Right atrium auricular region (tissue), 2 donors: Measurements from ENCODE around the gene SPACA9. TPM values are rescaled to one million over a fixed set of nuclear protein-coding genes. Genes with fewer than 3 reads are reported as not detected.

Experiments used
- DNase-seq: peaks from one replicate; pipeline ENCODE4 v3.0.0-alpha.2; 2019; ENCODE audit warnings: low spot score
- H3K27ac ChIP-seq, 2 donors: fragments of 200-600 bp; sonication (generic); 1 replicate in 1 of 2; 2 replicates in 1 of 2; pipeline ENCODE4 v1.5.1; 2016 to 2019
- H3K27me3 ChIP-seq, 2 donors: fragments of 200-600 bp; sonication (generic); one replicate each; pipeline versions ENCODE4 v1.5.1 to v1.6.0; 2017 to 2019
- H3K36me3 ChIP-seq: fragments of 200-600 bp; sonication (generic); one replicate; pipeline ENCODE4 v1.5.1; 2016
- H3K4me1 ChIP-seq, 2 donors: fragments of 200-600 bp; sonication (generic); one replicate each; pipeline versions ENCODE4 v1.5.1 to v1.6.0; 2017 to 2019
- H3K4me3 ChIP-seq, 2 donors: fragments of 200-600 bp; sonication (generic); 1 replicate in 1 of 2; 2 replicates in 1 of 2; pipeline ENCODE4 v1.5.1; 2017 to 2019; ENCODE audit warnings: mild to moderate bottlenecking in 1 of 2, moderate library complexity in 1 of 2
- H3K9me3 ChIP-seq, 2 donors: fragments of 200-600 bp; sonication (generic); one replicate each; pipeline ENCODE4 v1.5.1; 2019
- total RNA-seq, 2 donors: library from RNA; depleted of rRNA; stranded (reverse); fragments of >200 nt; gene quantifications; one replicate each; pipeline ENCODE4 v1.1.0, GENCODE V29; 2016
- TF ChIP-seq, protein P1 (sequence below), 2 donors: fragments of 200-600 bp; sonication (generic); IDR thresholded peaks; one replicate each; pipeline ENCODE4 v1.5.1; 2019; ENCODE audit warnings: antibody characterized with exemption in 2 of 2

Gene SPACA9
- total RNA-seq, 2 donors from 2014 or later: 8.1 to 17.1 TPM

DNA sequence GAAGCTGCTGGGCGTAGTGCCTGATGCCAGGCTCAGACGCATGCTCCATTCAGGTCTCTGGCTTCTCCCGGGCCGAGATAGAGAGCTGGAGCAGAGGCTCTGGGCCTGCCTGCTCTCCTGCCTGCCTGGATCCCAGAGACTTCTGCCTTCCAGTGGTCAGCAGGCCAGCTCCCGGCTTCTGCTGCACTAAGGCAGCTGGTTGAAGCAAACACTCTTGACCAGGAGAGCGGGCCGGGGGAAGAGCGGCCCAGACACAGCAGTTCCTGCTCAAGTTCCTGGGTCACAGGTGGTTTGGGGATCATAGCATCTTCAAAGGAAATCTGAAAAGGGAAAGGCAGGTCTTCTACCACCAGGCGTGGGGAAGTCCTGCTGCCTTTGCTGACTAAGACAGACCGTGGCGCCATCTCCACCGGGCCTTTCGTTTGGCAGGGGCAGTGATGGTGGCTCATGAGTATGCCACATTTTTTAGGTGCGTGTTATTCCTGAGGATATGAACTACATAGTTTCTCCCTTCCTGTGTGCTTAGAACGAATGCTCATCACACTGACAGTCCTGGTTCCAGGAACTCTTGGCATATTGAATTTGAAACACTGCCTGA lies 31.7 kb upstream of the SPACA9 start:
- no peaks in the 10 kb centered on the region for H3K36me3 ChIP-seq
- H3K4me1 ChIP-seq: no peaks in the 10 kb centered on the region
- no peak overlapping the region for H3K27ac ChIP-seq
- no peak for DNase-seq
- TF ChIP-seq, protein P1, sequence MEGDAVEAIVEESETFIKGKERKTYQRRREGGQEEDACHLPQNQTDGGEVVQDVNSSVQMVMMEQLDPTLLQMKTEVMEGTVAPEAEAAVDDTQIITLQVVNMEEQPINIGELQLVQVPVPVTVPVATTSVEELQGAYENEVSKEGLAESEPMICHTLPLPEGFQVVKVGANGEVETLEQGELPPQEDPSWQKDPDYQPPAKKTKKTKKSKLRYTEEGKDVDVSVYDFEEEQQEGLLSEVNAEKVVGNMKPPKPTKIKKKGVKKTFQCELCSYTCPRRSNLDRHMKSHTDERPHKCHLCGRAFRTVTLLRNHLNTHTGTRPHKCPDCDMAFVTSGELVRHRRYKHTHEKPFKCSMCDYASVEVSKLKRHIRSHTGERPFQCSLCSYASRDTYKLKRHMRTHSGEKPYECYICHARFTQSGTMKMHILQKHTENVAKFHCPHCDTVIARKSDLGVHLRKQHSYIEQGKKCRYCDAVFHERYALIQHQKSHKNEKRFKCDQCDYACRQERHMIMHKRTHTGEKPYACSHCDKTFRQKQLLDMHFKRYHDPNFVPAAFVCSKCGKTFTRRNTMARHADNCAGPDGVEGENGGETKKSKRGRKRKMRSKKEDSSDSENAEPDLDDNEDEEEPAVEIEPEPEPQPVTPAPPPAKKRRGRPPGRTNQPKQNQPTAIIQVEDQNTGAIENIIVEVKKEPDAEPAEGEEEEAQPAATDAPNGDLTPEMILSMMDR (IDR thresholded peaks at IDR 0.05): no peak
- no peaks in the 10 kb centered on the region for H3K27me3 ChIP-seq
- H3K4me3 ChIP-seq: no peak overlapping the region
- no peaks in the 10 kb centered on the region for H3K9me3 ChIP-seq

DNA sequence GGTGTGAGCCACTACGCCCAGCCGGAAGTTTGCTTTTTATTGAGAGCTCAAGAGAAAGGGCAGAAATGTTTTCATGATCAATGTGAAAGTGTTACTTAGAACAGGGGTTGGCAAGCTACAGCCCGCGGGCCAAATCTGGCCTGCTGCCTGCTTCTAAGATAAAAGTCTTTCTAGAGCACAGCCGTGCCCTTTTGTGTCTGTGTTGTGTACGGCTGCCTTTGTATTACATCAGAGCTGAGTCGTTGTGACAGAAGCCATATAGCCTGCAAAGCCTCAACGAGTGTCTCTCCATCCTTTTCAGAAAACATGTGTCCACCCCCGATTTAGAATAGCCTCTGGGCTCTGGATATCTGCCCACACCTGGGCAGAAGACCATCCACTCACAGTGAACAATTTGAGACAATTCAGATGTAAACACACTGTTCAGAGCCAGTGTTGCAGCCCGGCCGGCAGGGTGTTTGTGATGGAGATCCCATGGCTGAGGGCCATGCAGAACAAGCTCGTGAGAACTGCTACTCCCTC lies 29.5 kb upstream of the SPACA9 start:
- Histone ChIP-seq H3K27ac (no peak overlapping the region), H3K4me3 (no peak overlapping the region), H3K9me3 (no peaks in the 10 kb centered on the region), H3K4me1 (no peaks in the 10 kb centered on the region), H3K36me3 (no peaks in the 10 kb centered on the region), H3K27me3 (no peaks in the 10 kb centered on the region)
- no peak for DNase-seq
- TF ChIP-seq, protein P1 (IDR thresholded peaks at IDR 0.05): no peak

GRCh38 chr9:132853482-132853881 lies 25.2 kb upstream of the SPACA9 start:
- Histone ChIP-seq H3K9me3 (no peaks in the 10 kb centered on the region), H3K36me3 (no peaks in the 10 kb centered on the region), H3K4me1 (peaks cover 0 to 19% of the 10 kb centered on the region in 2 donors), H3K27ac (no peak overlapping the region), H3K4me3 (no peak overlapping the region), H3K27me3 (no peaks in the 10 kb centered on the region)
- DNase-seq: no peak
- TF ChIP-seq, protein P1 (IDR thresholded peaks at IDR 0.05): no peak

DNA sequence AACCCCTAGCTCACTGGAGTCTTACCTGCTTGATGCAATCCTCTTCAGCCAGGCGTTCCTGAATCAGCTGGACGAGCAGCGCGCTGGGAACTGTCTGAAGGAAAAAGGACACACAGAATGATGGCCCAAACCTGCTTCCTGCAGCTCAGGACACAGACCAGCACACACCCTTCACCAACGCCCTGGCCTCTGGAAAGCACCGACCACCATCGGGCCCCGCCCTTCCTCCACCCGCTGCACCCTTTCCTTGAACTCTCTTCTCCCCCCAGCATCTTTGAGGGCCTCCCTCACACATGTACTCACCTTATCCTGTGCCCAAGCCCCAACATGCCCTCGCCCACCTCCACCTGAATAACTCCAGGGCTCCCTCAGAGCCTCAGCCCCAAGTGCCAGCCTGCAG lies 23.9 kb upstream of the SPACA9 start:
- no peaks in the 10 kb centered on the region for H3K9me3 ChIP-seq
- H3K27me3 ChIP-seq: no peaks in the 10 kb centered on the region
- no peak for DNase-seq
- H3K27ac ChIP-seq: no peak overlapping the region
- H3K4me3 ChIP-seq: no peak overlapping the region
- H3K4me1 ChIP-seq: peaks cover 0 to 20% of the 10 kb centered on the region in 2 donors
- no peaks in the 10 kb centered on the region for H3K36me3 ChIP-seq
- TF ChIP-seq, protein P1 (IDR thresholded peaks at IDR 0.05): no peak

DNA sequence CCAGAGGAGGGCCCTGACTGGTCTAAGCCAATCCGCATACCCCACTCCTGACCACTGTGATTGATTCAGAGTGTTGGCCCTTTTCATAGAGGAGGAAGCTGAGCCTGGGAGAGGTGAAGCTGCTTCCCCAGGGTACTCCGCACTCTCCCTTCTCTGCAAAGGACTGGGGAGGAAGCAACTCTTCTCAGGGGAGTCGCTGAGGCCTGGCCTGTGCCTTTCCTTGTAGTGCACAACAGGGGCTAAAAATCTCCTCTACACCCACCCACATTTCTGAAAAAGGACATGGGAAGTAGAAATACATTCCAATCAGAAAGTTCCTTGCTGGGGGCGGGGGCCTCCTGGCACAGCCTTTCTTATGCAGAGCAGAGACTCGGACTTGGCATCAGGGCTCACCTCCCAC lies 22.8 kb upstream of the SPACA9 start:
- H3K9me3 ChIP-seq: no peaks in the 10 kb centered on the region
- H3K4me3 ChIP-seq: no peak overlapping the region
- peaks cover 0 to 20% of the 10 kb centered on the region in 2 donors for H3K4me1 ChIP-seq
- TF ChIP-seq, protein P1 (IDR thresholded peaks at IDR 0.05): no peak
- H3K27ac ChIP-seq: no peak overlapping the region
- DNase-seq: no peak
- no peaks in the 10 kb centered on the region for H3K27me3 ChIP-seq
- H3K36me3 ChIP-seq: no peaks in the 10 kb centered on the region

- DNase-seq: peak; percentile 82
- H3K27ac ChIP-seq: no peak overlapping the region
- TF ChIP-seq, protein P1 (IDR thresholded peaks at IDR 0.05): no peak
Measured at GRCh38 chr9:132857031-132857430, 21.7 kb upstream of the SPACA9 start.

More at GRCh38 chr9:132857031-132857430, 21.7 kb upstream of the SPACA9 start:
- Histone ChIP-seq H3K36me3 (no peaks in the 10 kb centered on the region), H3K27me3 (no peaks in the 10 kb centered on the region), H3K4me1 (peaks cover 0 to 20% of the 10 kb centered on the region in 2 donors), H3K4me3 (no peak overlapping the region), H3K9me3 (no peaks in the 10 kb centered on the region)
